ENCODE measurements around the gene ANKRD33B. TPM values are rescaled to one million over a fixed set of nuclear protein-coding genes. Genes with fewer than 3 reads are reported as not detected.

The ANKRD33B gene
- polyA plus RNA-seq, 3 donors, result 0.05 TPM; not detected in 2

- Mint-ChIP-seq H3K36me3 (peaks cover 35 to 41% of the 10 kb centered on the region in 2 donors), H3K4me1 (peaks cover 25% of the 10 kb centered on the region), H3K9me3 (no peaks in the 10 kb centered on the region), H3K27ac (no peak overlapping the region), H3K4me3 (no peak overlapping the region), H3K27me3 (ENCODE audit: low read depth in 3 of 3) (peaks cover 0 to 3% (median 0%) of the 10 kb centered on the region in 3 donors)
- H3K36me3 ChIP-seq (replicated peaks in 1 of 2; ENCODE audit: control insufficient read depth in 1 of 2, insufficient read depth in 2 of 2, low read length in 2 of 2), result peaks cover 3 to 34% of the 10 kb centered on the region in 2 donors
- H3K4me3 ChIP-seq (replicated peaks in 1 of 3; ENCODE audit: low read depth in 2 of 3, low read length in 3 of 3), result no peak overlapping the region
- no peak for DNase-seq
- peak overlapping the region in 1 of 2 donors; percentile 1 for H3K27ac ChIP-seq (ENCODE audit: low read depth in 1 of 2, low read length in 2 of 2)
- WGBS (ENCODE audit: insufficient coverage), result 94% methylated on average over 7 of the region's 7 CpGs
- intact Hi-C loops (cut with micrococcal nuclease), result loop anchor here in 1 of 2 donors (5.0 kb wide), 1 partner anchor 62 kb away; the partner anchor contains the start of gene DAP
- H3K9ac ChIP-seq (ENCODE audit: insufficient read depth, low read length, poor library complexity, severe bottlenecking), result no peak overlapping the region
- peaks cover 97% of the 10 kb centered on the region for H4K20me1 ChIP-seq (ENCODE audit: insufficient read depth, low read length)
- peaks cover 15 to 16% of the 10 kb centered on the region in 2 donors for H3K4me1 ChIP-seq (ENCODE audit: control insufficient read depth in 1 of 2, insufficient read depth in 2 of 2, low read length in 2 of 2)
- no peaks in the 10 kb centered on the region for H3K27me3 ChIP-seq (ENCODE audit: control insufficient read depth in 2 of 2, insufficient read depth in 2 of 2, low read length in 2 of 2)
- TF ChIP-seq CTCF (IDR thresholded peaks at IDR 0.05), result no peak
- peaks cover 66% of the 10 kb centered on the region for H3K79me2 ChIP-seq (ENCODE audit: insufficient read depth, low read length)
- H3K9me3 ChIP-seq (replicated peaks in 1 of 2; ENCODE audit: control insufficient read depth in 1 of 2, insufficient read depth in 1 of 2, low read length in 2 of 2), result no peaks in the 10 kb centered on the region
- no peak overlapping the region for H2AFZ ChIP-seq (ENCODE audit: insufficient read depth, low read depth, low read length, poor library complexity, severe bottlenecking)
- no peak overlapping the region for H3K4me2 ChIP-seq (replicated peaks; ENCODE audit: extremely low read depth, low read length, poor library complexity, severe bottlenecking)
Observed at GRCh38 chr5:10700516-10700915, 136.6 kb downstream of the ANKRD33B start.

GRCh38 chr5:10701567-10702039 is 137.7 kb downstream of the ANKRD33B start:
- H3K9me3 ChIP-seq (replicated peaks in 1 of 2; ENCODE audit: control insufficient read depth in 1 of 2, insufficient read depth in 1 of 2, low read length in 2 of 2), result no peaks in the 10 kb centered on the region
- H3K27me3 ChIP-seq (ENCODE audit: control insufficient read depth in 2 of 2, insufficient read depth in 2 of 2, low read length in 2 of 2), result no peaks in the 10 kb centered on the region
- Mint-ChIP-seq H3K27me3 (ENCODE audit: low read depth in 3 of 3) (peaks cover 0 to under 1% (median 0%) of the 10 kb centered on the region in 3 donors), H3K27ac (peak overlapping the region in 2 of 7 donors; percentile 25 to 49), H3K36me3 (peaks cover 33 to 40% of the 10 kb centered on the region in 2 donors), H3K9me3 (peaks cover 0 to 2% (median 0%) of the 10 kb centered on the region in 7 donors), H3K4me3 (no peak overlapping the region), H3K4me1 (peaks cover 24% of the 10 kb centered on the region)
- no peak overlapping the region for H3K9ac ChIP-seq (ENCODE audit: insufficient read depth, low read length, poor library complexity, severe bottlenecking)
- peak; percentile 21 to 47 (median 41) for DNase-seq
- H3K4me2 ChIP-seq (replicated peaks; ENCODE audit: extremely low read depth, low read length, poor library complexity, severe bottlenecking), result no peak overlapping the region
- intact Hi-C loops (cut with micrococcal nuclease), result loop anchor here in 1 of 2 donors (5.0 kb wide), 1 partner anchor 61 kb away; the partner anchor contains the start of gene DAP
- H3K79me2 ChIP-seq (ENCODE audit: insufficient read depth, low read length), result peaks cover 65% of the 10 kb centered on the region
- no peak overlapping the region for H3K27ac ChIP-seq (ENCODE audit: low read depth in 1 of 2, low read length in 2 of 2)
- no peak overlapping the region for H3K4me3 ChIP-seq (replicated peaks in 1 of 3; ENCODE audit: low read depth in 2 of 3, low read length in 3 of 3)
- peaks cover 97% of the 10 kb centered on the region for H4K20me1 ChIP-seq (ENCODE audit: insufficient read depth, low read length)
- H3K36me3 ChIP-seq (replicated peaks in 1 of 2; ENCODE audit: control insufficient read depth in 1 of 2, insufficient read depth in 2 of 2, low read length in 2 of 2), result peaks cover 3 to 34% of the 10 kb centered on the region in 2 donors
- TF ChIP-seq CTCF (IDR thresholded peaks at IDR 0.05), result peak; percentile 90
- peaks cover 18 to 23% of the 10 kb centered on the region in 2 donors for H3K4me1 ChIP-seq (ENCODE audit: control insufficient read depth in 1 of 2, insufficient read depth in 2 of 2, low read length in 2 of 2)
- 81% methylated on average over 3 of the region's 6 CpGs for WGBS (ENCODE audit: insufficient coverage)
- no peak overlapping the region for H2AFZ ChIP-seq (ENCODE audit: insufficient read depth, low read depth, low read length, poor library complexity, severe bottlenecking)

All from CD14-positive monocyte (primary cell).